ENCODE measurements around the gene DEPDC5. TPM values are rescaled to one million over a fixed set of nuclear protein-coding genes. Genes with fewer than 3 reads are reported as not detected.

DEPDC5 gene
- total RNA-seq, 1 donor from 2014 or later, result 39.5 TPM

GRCh38 chr22:31944700-31945442, 191.1 kb downstream of the DEPDC5 start:
- H3K9me3 Mint-ChIP-seq, result no peaks in the 10 kb centered on the region
- peak; percentile 36 for DNase-seq (ENCODE audit: low read depth, low spot score)
- TF ChIP-seq CTCF (conservative IDR thresholded peaks at IDR 0.05), result no peak
- H3K27me3 Mint-ChIP-seq (ENCODE audit: low read depth), result no peaks in the 10 kb centered on the region
- H3K4me3 Mint-ChIP-seq, result peak overlapping the region; percentile 34
- H3K4me1 Mint-ChIP-seq, result peaks cover 13% of the 10 kb centered on the region
- no peak overlapping the region for H3K27ac Mint-ChIP-seq (ENCODE audit: unreplicated experiment)
- peaks cover 7% of the 10 kb centered on the region for H3K36me3 Mint-ChIP-seq (ENCODE audit: low read depth)

GRCh38 chr22:31945443-31945855, 191.6 kb downstream of the DEPDC5 start:
- no peak overlapping the region for H3K4me3 Mint-ChIP-seq
- TF ChIP-seq CTCF (conservative IDR thresholded peaks at IDR 0.05), result no peak
- H3K9me3 Mint-ChIP-seq, result no peaks in the 10 kb centered on the region
- peaks cover 9% of the 10 kb centered on the region for H3K36me3 Mint-ChIP-seq (ENCODE audit: low read depth)
- peaks cover 13% of the 10 kb centered on the region for H3K4me1 Mint-ChIP-seq
- no peaks in the 10 kb centered on the region for H3K27me3 Mint-ChIP-seq (ENCODE audit: low read depth)
- no peak for DNase-seq (ENCODE audit: low read depth, low spot score)
- H3K27ac Mint-ChIP-seq (ENCODE audit: unreplicated experiment), result no peak overlapping the region

GRCh38 chr22:31945971-31946680, 192.3 kb downstream of the DEPDC5 start:
- Mint-ChIP-seq H3K4me1 (peaks cover 13% of the 10 kb centered on the region), H3K4me3 (no peak overlapping the region), H3K27ac (ENCODE audit: unreplicated experiment) (no peak overlapping the region), H3K27me3 (ENCODE audit: low read depth) (no peaks in the 10 kb centered on the region), H3K36me3 (ENCODE audit: low read depth) (peaks cover 9% of the 10 kb centered on the region), H3K9me3 (no peaks in the 10 kb centered on the region)
- TF ChIP-seq CTCF (conservative IDR thresholded peaks at IDR 0.05), result no peak
- no peak for DNase-seq (ENCODE audit: low read depth, low spot score)

GRCh38 chr22:31947296-31947695, 193.5 kb downstream of the DEPDC5 start:
- no peak for DNase-seq (ENCODE audit: low read depth, low spot score)
- Mint-ChIP-seq H3K27me3 (ENCODE audit: low read depth) (no peaks in the 10 kb centered on the region), H3K27ac (ENCODE audit: unreplicated experiment) (no peak overlapping the region), H3K4me3 (peak overlapping the region; percentile 68), H3K36me3 (ENCODE audit: low read depth) (peaks cover 9% of the 10 kb centered on the region), H3K4me1 (peaks cover 24% of the 10 kb centered on the region), H3K9me3 (no peaks in the 10 kb centered on the region)
- TF ChIP-seq CTCF (conservative IDR thresholded peaks at IDR 0.05), result peak; percentile 62

GRCh38 chr22:31948002-31948401, 194.2 kb downstream of the DEPDC5 start:
- H3K4me1 Mint-ChIP-seq, result peaks cover 26% of the 10 kb centered on the region
- TF ChIP-seq CTCF (conservative IDR thresholded peaks at IDR 0.05), result no peak
- peaks cover 9% of the 10 kb centered on the region for H3K36me3 Mint-ChIP-seq (ENCODE audit: low read depth)
- H3K27ac Mint-ChIP-seq (ENCODE audit: unreplicated experiment), result no peak overlapping the region
- peak overlapping the region; percentile 68 for H3K4me3 Mint-ChIP-seq
- H3K27me3 Mint-ChIP-seq (ENCODE audit: low read depth), result no peaks in the 10 kb centered on the region
- no peak for DNase-seq (ENCODE audit: low read depth, low spot score)
- no peaks in the 10 kb centered on the region for H3K9me3 Mint-ChIP-seq

All from neural crest cell (in vitro differentiated cells).